GM12878 (cell line): Measurements from ENCODE around the gene CHAT.

Experiments
- CTCF ChIP-seq, 3 experiments: IDR thresholded peaks in 2 of 3; conservative IDR thresholded peaks in 1 of 3; 2 replicates each; pipeline ENCODE4 v1.5.1; 2011; ENCODE audit warnings: low read depth in 3 of 3, low read length in 3 of 3, mild to moderate bottlenecking in 3 of 3, control low read depth in 2 of 3, moderate library complexity in 2 of 3, inconsistent platforms in 1 of 3, mixed read lengths in 1 of 3; ENCODE audit not compliant: control insufficient read depth in 2 of 3, insufficient read depth in 1 of 3; ENCODE audit errors: extremely low read depth in 1 of 3
- EP300 ChIP-seq, 2 experiments: fragments of 150-350 bp in 1 of 2; IDR thresholded peaks; 2 replicates each; pipeline ENCODE4 v1.6.1; 2011 to 2012; ENCODE audit warnings: low read depth in 2 of 2, low read length in 2 of 2, borderline replicate concordance in 1 of 2, improper control_type of control experiment in 1 of 2, inconsistent platforms in 1 of 2; ENCODE audit not compliant: control insufficient read depth in 1 of 2
- FOXM1 ChIP-seq: IDR thresholded peaks from 2 replicates; pipeline ENCODE4 v1.6.1; 2012; ENCODE audit warnings: low read depth, mild to moderate bottlenecking, inconsistent platforms, low read length, moderate library complexity
- GABPA ChIP-seq: IDR thresholded peaks from 2 replicates; pipeline ENCODE4 v1.6.1; 2014; ENCODE audit warnings: antibody characterized with exemption, low read depth, mild to moderate bottlenecking, inconsistent platforms
- GATAD2B ChIP-seq: fragments of 450-650 bp; conservative IDR thresholded peaks from 2 replicates; pipeline ENCODE4 v1.6.1; 2017; ENCODE audit warnings: low read depth, mild to moderate bottlenecking, moderate library complexity
- JUND ChIP-seq: IDR thresholded peaks from 2 replicates; pipeline ENCODE4 v1.6.1; 2012; ENCODE audit warnings: low read depth, mild to moderate bottlenecking, low read length, improper control_type of control experiment, moderate library complexity
- MEF2A ChIP-seq: IDR thresholded peaks from 2 replicates; pipeline ENCODE4 v1.6.1; 2011; ENCODE audit warnings: low read depth, mild to moderate bottlenecking, low read length, moderate library complexity; ENCODE audit not compliant: insufficient read depth
- POLR2A ChIP-seq: IDR thresholded peaks from 2 replicates; pipeline ENCODE4 v1.6.1; 2011; ENCODE audit warnings: low read depth, mild to moderate bottlenecking, low read length
- POLR2AphosphoS5 ChIP-seq: IDR thresholded peaks from 2 replicates; pipeline ENCODE4 v1.6.1; 2011; ENCODE audit warnings: mild to moderate bottlenecking, low read length, inconsistent platforms
- WRNIP1 ChIP-seq: IDR thresholded peaks from 2 replicates; pipeline ENCODE4 v1.6.1; 2011; ENCODE audit warnings: low read depth, low read length, improper control_type of control experiment, borderline replicate concordance
- ZBTB40 ChIP-seq: fragments of 450-650 bp; IDR thresholded peaks from 2 replicates; pipeline ENCODE4 v1.6.1; 2016; ENCODE audit warnings: mild to moderate bottlenecking, moderate library complexity, borderline replicate concordance
- ZNF274 ChIP-seq: IDR thresholded peaks from one replicate; pipeline ENCODE4 v1.8.0; 2011; ENCODE audit not compliant: insufficient read length, insufficient read depth

GRCh38 chr10:49564461-49565009, 49.3 kb upstream of the CHAT start:
- TF ChIP-seq GATAD2B, result no peak
- no peak for TF ChIP-seq ZNF274
- no peak for TF ChIP-seq ZBTB40
- TF ChIP-seq FOXM1, result no peak
- TF ChIP-seq GABPA, result no peak
- TF ChIP-seq MEF2A, result no peak
- no peak for TF ChIP-seq CTCF (IDR thresholded peaks at IDR 0.05 in 2 of 3, conservative IDR thresholded peaks at IDR 0.05 in 1 of 3; ENCODE audit: control insufficient read depth in 2 of 3, extremely low read depth in 1 of 3, insufficient read depth in 1 of 3, low read depth in 3 of 3, low read length in 3 of 3)
- no peak for TF ChIP-seq EP300 (IDR thresholded peaks at IDR 0.05; ENCODE audit: borderline replicate concordance in 1 of 2, control insufficient read depth in 1 of 2, low read depth in 2 of 2, low read length in 2 of 2)
- no peak for TF ChIP-seq POLR2AphosphoS5
- no peak for TF ChIP-seq JUND
- no peak for TF ChIP-seq WRNIP1
- TF ChIP-seq POLR2A, result no peak
